GM19351 (cell line): ENCODE measurements around the gene MMP13.
"Not testable (repeated sequence)": the region's sequence is repeated elsewhere in the genome, so short reads cannot be mapped to it uniquely, and the experiment has no call there.

ENCODE experiments used
- ATAC-seq: cut with Tn5 transposase; IDR thresholded peaks from one replicate; pipeline ENCODE4 v1.9.1; 2021; ENCODE audit warnings: mild to moderate bottlenecking, moderate library complexity; ENCODE audit not compliant: unreplicated experiment

MMP13 gene

GRCh38 chr11:102905848-102906247 is 49.7 kb downstream of the MMP13 start:
- not testable (repeated sequence) for ATAC-seq

GRCh38 chr11:102903895-102904294 is 51.6 kb downstream of the MMP13 start:
- not testable (repeated sequence) for ATAC-seq

- ATAC-seq: no peak
Observed at GRCh38 chr11:102900346-102900745, 55.2 kb downstream of the MMP13 start.
